HL-60 (cell line): ENCODE measurements around the gene USO1.

Source experiments
- CTCF ChIP-seq: IDR thresholded peaks from one replicate; pipeline ENCODE4 v1.5.1; 2011; ENCODE audit warnings: low read length, control low read depth, inconsistent platforms; ENCODE audit not compliant: insufficient read depth
- GABPA ChIP-seq: IDR thresholded peaks from 2 replicates; pipeline ENCODE4 v1.6.1; 2012; ENCODE audit warnings: low read depth
- POLR2AphosphoS5 ChIP-seq: IDR thresholded peaks from 2 replicates; pipeline ENCODE4 v1.6.1; 2012; ENCODE audit warnings: low read depth

GRCh38 chr4:75781305-75781704 is 56.9 kb downstream of the USO1 start:
- no peak for TF ChIP-seq CTCF
- no peak for TF ChIP-seq GABPA
- TF ChIP-seq POLR2AphosphoS5 = no peak
